Stomach (tissue), 4 donors: ENCODE results near the gene THBS4.

Source experiments
- EP300 ChIP-seq: sonication (generic); formaldehyde crosslinking; IDR thresholded peaks from one replicate; pipeline ENCODE4 v1.6.1; 2017; ENCODE audit warnings: antibody characterized with exemption
- POLR2A ChIP-seq, 4 donors: fragments of 450-650 bp; IDR thresholded peaks; one replicate each; pipeline ENCODE4 v1.6.1; 2016; ENCODE audit warnings: antibody characterized with exemption in 4 of 4, control low read depth in 2 of 4, mild to moderate bottlenecking in 1 of 4, moderate library complexity in 1 of 4
- POLR2AphosphoS5 ChIP-seq, 3 donors: sonication (generic); formaldehyde crosslinking; IDR thresholded peaks; one replicate each; pipeline ENCODE4 v1.6.1; 2016; ENCODE audit warnings: antibody characterized with exemption in 3 of 3
- TF ChIP-seq, protein P1 (sequence below), 7 experiments: fragments of 450-650 bp in 4 of 7; fragments of 200-600 bp in 3 of 7; sonication (generic) in 3 of 7; IDR thresholded peaks; one replicate each; pipeline ENCODE4 v1.5.1; 2016 to 2019; ENCODE audit warnings: antibody characterized with exemption in 7 of 7, control low read depth in 2 of 7, mild to moderate bottlenecking in 1 of 7

- TF ChIP-seq, protein P1, sequence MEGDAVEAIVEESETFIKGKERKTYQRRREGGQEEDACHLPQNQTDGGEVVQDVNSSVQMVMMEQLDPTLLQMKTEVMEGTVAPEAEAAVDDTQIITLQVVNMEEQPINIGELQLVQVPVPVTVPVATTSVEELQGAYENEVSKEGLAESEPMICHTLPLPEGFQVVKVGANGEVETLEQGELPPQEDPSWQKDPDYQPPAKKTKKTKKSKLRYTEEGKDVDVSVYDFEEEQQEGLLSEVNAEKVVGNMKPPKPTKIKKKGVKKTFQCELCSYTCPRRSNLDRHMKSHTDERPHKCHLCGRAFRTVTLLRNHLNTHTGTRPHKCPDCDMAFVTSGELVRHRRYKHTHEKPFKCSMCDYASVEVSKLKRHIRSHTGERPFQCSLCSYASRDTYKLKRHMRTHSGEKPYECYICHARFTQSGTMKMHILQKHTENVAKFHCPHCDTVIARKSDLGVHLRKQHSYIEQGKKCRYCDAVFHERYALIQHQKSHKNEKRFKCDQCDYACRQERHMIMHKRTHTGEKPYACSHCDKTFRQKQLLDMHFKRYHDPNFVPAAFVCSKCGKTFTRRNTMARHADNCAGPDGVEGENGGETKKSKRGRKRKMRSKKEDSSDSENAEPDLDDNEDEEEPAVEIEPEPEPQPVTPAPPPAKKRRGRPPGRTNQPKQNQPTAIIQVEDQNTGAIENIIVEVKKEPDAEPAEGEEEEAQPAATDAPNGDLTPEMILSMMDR (IDR thresholded peaks at IDR 0.05) = no peak
- TF ChIP-seq POLR2A (IDR thresholded peaks at IDR 0.05) = no peak
- no peak for TF ChIP-seq EP300
- no peak for TF ChIP-seq POLR2AphosphoS5 (IDR thresholded peaks at IDR 0.05)
Measured at GRCh38 chr5:80010754-80011392, 24.3 kb upstream of the THBS4 start.
